BJ (cell line): ENCODE data around the gene LYRM2. TPM values are rescaled to one million over a fixed set of nuclear protein-coding genes. Genes with fewer than 3 reads are reported as not detected.

Source experiments
- CTCF ChIA-PET: fragments of 350-600 bp; formaldehyde crosslinking; extraction: SDS; loops from one replicate; lab custom pipeline; 2021; ENCODE audit warnings: antibody characterized with exemption, inconsistent platforms; lab: Yijun Ruan, JAX
- POLR2A ChIA-PET: fragments of 300-600 bp; sonication (Branson Sonifier 250); formaldehyde crosslinking; extraction: SDS; loops from one replicate; lab custom pipeline; 2021; ENCODE audit warnings: antibody characterized with exemption; lab: Charles Lee
- DNase-seq: peaks from one replicate; pipeline ENCODE4 v3.0.0-alpha.2; 2011; ENCODE audit warnings: low read depth
- H3K27me3 ChIP-seq: 2 replicates; pipeline ENCODE4 v1.6.0; 2011; ENCODE audit warnings: low read length; ENCODE audit not compliant: control insufficient read depth, insufficient read depth
- H3K36me3 ChIP-seq: 2 replicates; pipeline ENCODE4 v1.5.1; 2011; ENCODE audit warnings: low read length; ENCODE audit not compliant: control insufficient read depth, insufficient read depth
- H3K4me3 ChIP-seq: 2 replicates; pipeline ENCODE4 v1.5.1; 2011; ENCODE audit warnings: low read depth, mild to moderate bottlenecking, control low read depth, low read length
- CTCF ChIP-seq: IDR thresholded peaks from 2 replicates; pipeline ENCODE4 v1.5.1; 2011; ENCODE audit warnings: low read depth, mild to moderate bottlenecking, control low read depth, inconsistent platforms, low read length, moderate library complexity; ENCODE audit not compliant: insufficient read depth
- polyA plus RNA-seq: library from polyadenylated mRNA; depleted of rRNA; stranded (reverse); fragments of >200 nt; gene quantifications from 2 replicates; pipeline ENCODE4 v1.2.3, GENCODE V29; 2011

LYRM2 gene
- polyA plus RNA-seq, 1 experiment: 15.3 TPM

GRCh38 chr6:89615882-89616281, 22.7 kb downstream of the LYRM2 start:
- Histone ChIP-seq H3K4me3 (no peak overlapping the region), H3K27me3 (no peaks in the 10 kb centered on the region), H3K36me3 (no peaks in the 10 kb centered on the region)
- ChIA-PET CTCF (no interaction called here), POLR2A (no interaction called here)
- DNase-seq: no peak
- TF ChIP-seq CTCF: no peak

GRCh38 chr6:89613790-89614189, 24.8 kb downstream of the LYRM2 start:
- H3K36me3 ChIP-seq: no peaks in the 10 kb centered on the region
- no peaks in the 10 kb centered on the region for H3K27me3 ChIP-seq
- ChIA-PET CTCF (interaction anchor here (0.9 kb wide), 1 partner anchor 242 kb away, joined by 3 read pairs; no protein-coding TSS in a partner anchor), POLR2A (no interaction called here)
- no peak for TF ChIP-seq CTCF
- no peak for DNase-seq
- no peak overlapping the region for H3K4me3 ChIP-seq

GRCh38 chr6:89612121-89612520, 26.4 kb downstream of the LYRM2 start:
- no peaks in the 10 kb centered on the region for H3K27me3 ChIP-seq
- ChIA-PET CTCF (interaction anchor here (1.4 to 1.8 kb wide), 2 partner anchors 179 to 240 kb away, joined by 4 to 6 read pairs; partner anchors contain the start of gene ANKRD6), POLR2A (no interaction called here)
- no peak for DNase-seq
- no peaks in the 10 kb centered on the region for H3K36me3 ChIP-seq
- TF ChIP-seq CTCF: no peak
- H3K4me3 ChIP-seq: no peak overlapping the region

GRCh38 chr6:89611666-89612065, 26.9 kb downstream of the LYRM2 start:
- no peaks in the 10 kb centered on the region for H3K27me3 ChIP-seq
- TF ChIP-seq CTCF: no peak
- ChIA-PET POLR2A (no interaction called here), CTCF (interaction anchor here (1.4 to 1.8 kb wide), 2 partner anchors 179 to 240 kb away, joined by 4 to 6 read pairs; partner anchors contain the start of gene ANKRD6)
- DNase-seq: no peak
- H3K4me3 ChIP-seq: no peak overlapping the region
- H3K36me3 ChIP-seq: no peaks in the 10 kb centered on the region

- H3K36me3 ChIP-seq: no peaks in the 10 kb centered on the region
- no peaks in the 10 kb centered on the region for H3K27me3 ChIP-seq
- ChIA-PET CTCF (interaction anchor here (0.6 to 2.7 kb wide), 10 partner anchors 9 to 467 kb away, joined by 3 to 12 read pairs (median 3); partner anchors contain the start of gene ANKRD6), POLR2A (no interaction called here)
- TF ChIP-seq CTCF: peak; percentile 81
- no peak for DNase-seq
- H3K4me3 ChIP-seq: no peak overlapping the region
Measured at GRCh38 chr6:89610149-89610642, 28.4 kb downstream of the LYRM2 start.
